ENCODE data around the gene FAR2.

Gene FAR2

GRCh38 chr12:29208936-29209701, 60.0 kb downstream of the FAR2 start:
- no peak for DNase-seq

DNA sequence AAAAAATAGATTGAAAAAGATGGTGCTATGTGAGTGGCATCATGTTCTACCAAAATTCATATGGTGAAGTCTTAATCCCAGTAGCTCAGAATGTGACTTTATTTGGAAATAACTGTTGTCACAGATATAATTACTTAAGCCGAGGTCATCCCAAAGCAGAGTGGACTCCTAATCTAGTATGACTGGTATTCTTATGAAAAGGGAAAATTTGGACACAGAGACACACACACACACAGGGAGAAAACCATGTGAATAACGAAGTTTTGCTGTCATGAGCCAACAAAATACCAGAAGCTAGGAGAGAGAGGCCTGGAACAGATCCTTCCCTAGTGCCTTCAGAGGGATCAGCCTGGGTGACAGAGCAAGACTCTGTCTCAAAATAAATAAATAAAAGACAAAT, 62.6 kb downstream of the FAR2 start:
- DNase-seq = no peak

GRCh38 chr12:29212682-29213403, 63.8 kb downstream of the FAR2 start:
- no peak for DNase-seq

- no peak for DNase-seq
These were observed 67.2 kb downstream of the FAR2 start for GRCh38 chr12:29216266-29216665.

DNA sequence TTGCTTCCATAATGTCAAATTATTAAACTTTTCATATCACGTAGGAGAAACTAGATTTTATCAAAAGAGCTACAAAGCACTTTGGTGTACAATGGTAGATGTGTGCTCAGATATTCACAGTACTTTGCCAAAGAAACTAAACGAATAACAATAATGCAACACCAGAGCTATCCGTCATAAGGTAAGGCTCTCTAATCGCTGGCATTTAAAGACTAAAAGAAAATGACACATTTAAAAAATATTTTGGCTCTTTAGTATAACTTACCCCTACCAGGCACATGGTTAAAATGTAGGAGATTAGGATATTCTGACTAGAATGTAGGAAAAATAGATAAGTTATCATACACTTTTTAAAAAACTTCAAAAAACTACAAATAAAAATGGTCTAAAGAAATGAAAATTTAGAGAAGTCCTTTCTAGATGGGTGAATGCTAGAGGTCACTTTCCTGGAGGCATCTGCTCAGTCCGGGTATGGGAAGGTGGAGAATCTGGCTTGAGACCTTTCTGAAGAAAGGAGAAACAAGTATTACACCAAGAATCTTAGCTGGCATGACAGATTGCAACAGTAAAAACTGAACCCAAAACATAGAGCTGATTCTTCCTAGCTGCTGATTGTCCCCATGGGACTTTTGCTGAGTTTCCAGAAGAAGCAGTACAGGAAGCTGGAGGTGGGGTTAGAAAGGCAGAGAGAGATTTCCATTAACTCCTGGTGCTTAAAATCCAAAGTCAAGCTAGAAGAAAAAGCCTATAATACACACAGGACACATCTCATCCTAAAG, 67.9 kb downstream of the FAR2 start:
- DNase-seq = no peak

DNA sequence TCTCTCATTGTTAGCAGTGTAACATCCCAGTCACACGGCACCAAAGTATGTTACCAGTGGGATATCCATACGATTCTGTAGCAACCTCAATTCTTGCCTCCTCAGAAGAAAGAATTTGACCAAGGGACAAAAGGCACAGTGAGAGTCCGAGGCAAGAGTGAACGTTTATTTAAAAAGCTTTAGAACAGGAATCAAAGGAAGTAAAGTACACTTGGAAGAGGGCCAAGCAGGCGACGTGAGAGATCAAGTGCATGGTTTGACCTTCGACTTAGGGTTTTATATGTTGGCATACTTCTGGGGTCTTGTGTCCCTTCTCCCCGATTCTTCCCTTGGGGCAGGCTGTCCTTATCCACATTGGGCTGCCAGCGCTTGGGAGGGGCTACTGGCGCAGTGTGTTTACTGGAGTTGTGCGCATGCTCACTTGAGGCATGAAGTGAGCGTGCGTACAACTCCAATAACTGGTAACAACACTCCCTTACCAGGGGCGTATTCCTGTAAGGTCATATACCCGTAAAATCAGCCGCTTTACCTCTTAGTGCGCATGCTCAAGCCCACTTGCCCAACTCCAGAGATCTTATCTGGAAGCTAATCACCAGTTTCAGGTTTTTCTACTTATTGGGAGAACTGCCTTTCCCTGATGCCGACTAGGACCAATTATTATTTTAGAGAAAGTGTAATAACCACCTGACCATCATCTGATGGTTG, 71.7 kb downstream of the FAR2 start:
- no peak for DNase-seq

DNA sequence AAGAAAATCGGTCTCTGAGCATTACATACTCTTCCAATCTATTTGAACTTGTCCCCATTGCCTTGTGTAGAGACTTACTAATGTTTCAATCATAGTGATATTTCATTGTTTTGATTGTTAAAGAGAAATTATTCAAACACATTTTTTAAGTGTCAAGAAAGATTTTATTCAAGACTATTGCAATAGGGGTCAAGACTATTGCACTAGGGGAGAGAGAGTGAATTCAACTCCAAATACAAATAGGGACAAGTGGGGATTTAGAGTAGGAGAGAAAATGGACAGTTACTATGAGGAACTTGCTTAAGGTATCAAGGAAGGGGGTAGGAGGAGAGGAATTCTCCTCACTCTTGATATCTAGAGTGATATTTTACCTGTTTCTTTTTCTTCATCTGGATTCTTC, 73.1 kb downstream of the FAR2 start:
- DNase-seq = no peak

DNA sequence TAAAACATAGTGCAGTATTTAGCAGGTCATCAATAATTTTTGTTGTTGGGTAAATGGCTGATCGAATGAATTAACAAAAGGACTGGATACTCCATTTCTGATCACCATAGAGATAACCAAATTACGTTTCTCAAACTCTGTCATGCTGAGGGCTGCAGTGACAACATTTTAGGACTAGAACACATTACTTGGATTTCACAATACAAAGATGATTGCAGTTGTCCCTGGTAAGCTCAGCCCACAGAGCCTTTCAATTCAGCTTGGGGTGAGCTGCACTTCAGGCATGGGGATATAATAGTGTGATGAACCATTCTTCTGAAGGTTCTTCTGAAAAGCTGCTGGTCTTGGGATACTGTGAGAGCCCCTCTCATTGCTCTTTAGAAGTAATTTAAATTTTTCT, 74.3 kb downstream of the FAR2 start:
- no peak for DNase-seq

GRCh38 chr12:29223956-29224543, 75.0 kb downstream of the FAR2 start:
- DNase-seq = no peak

DNA sequence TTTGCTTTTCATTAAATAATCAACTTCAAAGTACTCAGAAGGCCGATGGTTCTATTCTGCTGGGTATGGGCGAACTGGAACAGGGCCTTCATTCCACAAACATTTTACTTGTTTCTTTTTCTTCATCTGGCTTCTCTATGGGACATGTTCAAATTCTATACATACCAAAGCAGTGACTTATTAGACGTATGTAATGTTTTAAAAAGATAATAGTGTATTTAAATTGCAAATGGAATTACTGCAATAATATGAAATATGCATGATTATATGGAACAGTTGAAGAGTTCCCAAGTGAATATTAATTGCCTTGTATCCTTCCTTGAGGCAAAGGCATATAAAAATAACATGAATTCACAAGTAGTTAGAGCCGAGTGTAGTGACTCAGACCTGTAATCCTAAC, 75.5 kb downstream of the FAR2 start:
- no peak for DNase-seq

DNA sequence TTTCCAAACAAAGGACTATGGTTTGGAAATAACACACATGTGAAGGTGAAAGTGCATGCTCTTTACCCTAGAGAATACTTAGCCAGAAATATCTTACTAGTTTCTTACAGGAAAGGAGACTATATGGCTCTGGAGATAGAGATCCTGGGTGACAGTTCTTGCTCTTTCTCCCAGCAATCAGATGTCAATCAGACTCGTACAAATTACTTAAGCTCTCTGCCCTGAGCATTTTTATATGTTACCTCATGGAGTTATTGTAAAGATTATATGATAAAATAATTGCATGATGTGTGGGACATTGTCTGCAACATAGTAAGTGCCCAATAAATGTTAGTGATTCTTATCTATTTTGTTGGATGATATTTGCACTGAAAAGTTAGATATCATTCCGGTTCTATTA, 76.8 kb downstream of the FAR2 start:
- DNase-seq = no peak

- no peak for DNase-seq
These were observed 77.5 kb downstream of the FAR2 start for GRCh38 chr12:29226616-29227015.

GRCh38 chr12:29228474-29229157, 79.5 kb downstream of the FAR2 start:
- no peak for DNase-seq

GRCh38 chr12:29229158-29229505, 80.1 kb downstream of the FAR2 start:
- DNase-seq = no peak

GRCh38 chr12:29229937-29230336, 80.9 kb downstream of the FAR2 start:
- no peak for DNase-seq

DNA sequence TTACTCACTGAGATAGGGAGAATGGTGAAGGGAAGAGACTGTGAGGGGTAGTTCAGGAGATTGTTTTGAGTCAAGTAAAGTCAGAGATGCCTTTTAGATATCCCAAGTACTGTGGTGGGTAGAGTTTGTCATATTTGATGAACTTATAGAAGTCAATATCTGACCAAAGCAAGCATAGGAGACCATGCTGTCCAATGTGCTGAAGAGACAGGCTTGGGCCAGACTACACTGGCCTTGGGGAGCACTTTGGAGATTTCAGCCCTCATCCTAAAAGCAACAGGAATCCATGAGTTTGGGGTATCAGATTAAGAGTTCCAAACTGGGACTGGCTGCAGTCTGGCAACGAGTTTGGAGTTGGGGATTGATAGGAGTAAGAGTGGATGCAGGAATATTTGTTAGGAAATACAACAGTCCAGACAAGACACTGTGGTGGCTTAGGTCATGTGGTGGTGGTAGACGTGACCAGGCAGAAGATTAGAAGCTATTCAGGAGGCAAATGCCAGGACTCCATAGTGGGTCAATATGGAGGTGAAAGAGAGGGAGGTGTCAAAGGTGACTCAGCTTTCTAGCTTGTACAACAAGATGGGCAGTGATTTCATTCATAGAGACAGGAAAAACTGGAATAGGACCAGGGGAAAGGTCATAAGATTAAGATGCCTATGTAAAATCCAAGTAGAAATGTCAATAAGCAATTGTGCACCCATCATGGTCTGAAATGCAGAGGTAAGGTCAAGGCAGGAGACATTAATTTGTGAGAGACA, 81.9 kb downstream of the FAR2 start:
- no peak for DNase-seq

DNA sequence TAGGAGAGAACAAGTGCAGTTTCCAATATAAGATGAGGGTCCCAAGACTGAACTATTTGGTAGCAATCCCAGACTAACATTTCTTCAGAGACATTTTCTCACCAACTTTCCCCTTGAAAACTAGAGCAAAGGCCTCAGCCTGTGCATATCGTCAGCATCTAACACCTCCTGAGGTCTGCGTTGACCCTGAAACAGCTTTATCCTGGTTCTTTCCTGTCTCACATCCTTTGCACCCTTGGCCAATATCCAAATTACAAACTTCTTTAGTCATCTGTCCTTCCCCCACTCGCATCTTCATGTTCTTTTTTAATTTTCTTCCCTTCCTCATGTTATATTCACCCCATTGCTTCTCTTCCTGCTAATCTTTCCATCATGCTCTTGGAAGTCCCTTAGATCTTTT, 83.0 kb downstream of the FAR2 start:
- DNase-seq = no peak

DNA sequence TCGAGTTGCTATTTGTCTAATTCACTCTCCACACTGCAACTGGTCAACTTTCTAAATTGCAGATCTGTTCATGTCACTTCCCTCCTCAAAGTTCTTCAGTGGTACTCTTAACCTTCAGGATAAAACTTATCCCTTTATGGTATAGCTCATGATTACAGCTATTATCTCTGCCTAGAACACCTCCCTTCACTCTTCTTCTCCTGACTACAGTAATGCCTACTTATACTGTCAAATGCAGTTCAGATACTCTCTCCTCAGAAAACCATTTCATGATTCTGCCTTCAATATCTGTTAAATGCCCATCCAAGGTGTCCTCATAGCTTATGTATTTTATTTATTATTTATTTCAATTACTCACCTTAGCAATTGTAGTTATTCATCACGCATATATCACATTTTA, 85.5 kb downstream of the FAR2 start:
- DNase-seq = no peak

DNA sequence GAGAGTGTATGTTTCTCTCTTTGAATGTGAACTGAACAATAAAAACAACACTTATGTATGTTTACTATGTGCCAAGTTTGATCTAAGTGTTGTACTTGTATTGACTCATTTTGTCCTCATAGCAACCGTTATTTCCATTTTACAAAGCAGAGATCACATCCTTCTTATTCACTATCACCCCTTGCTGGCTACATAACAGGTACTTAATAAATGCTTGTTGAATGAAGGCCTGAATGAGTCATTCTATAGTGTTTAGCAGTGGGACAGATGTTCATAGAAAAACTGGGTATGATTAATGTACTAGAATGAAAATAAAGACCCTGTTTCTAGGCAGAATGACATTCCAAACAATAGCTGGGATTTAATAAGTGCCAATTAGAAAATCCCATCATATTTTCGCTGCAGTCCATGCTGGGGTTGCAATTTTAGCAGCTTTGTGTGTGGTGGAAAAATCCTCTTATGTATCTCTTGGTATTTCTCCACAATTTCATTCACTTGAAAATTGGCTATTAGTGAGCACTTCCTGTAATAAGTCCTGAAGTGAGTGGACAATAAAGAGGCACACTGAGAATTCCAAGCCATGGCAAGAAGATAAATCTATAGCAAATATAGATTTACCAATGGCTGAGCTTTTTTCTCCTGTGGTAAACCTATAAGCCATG, 86.0 kb downstream of the FAR2 start:
- DNase-seq = no peak

DNA sequence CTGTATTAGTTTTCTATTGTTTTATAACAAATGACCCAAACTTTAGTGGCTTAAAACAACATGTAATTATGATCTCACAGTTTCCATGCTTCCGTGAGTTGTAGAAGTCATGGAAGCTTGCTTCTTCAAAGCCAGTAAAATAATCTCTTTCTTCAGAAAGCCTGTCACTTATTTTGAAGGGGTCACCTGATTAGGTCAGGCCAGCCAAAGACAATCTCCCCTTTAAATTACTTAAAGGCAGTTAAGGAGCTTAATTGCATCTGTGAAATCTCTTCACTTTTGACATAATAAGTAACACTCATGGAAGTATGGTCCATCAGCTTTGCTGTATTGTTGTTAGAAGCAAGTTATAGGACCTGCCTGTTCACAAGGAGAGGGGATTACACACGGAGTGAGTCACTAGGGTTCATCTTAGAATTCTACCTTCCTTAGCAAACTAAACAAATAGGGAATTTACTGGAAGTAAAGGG, 89.8 kb downstream of the FAR2 start:
- DNase-seq = no peak

- DNase-seq = no peak
These were observed 90.3 kb downstream of the FAR2 start for GRCh38 chr12:29239336-29239735.
